GM10248 (cell line): Measurements from ENCODE around the gene ARR3.

Experiments
- CTCF ChIA-PET: fragments of 300-600 bp; sonication (Branson Sonifier 250); formaldehyde crosslinking; extraction: SDS; loops from one replicate; lab custom pipeline; 2021; ENCODE audit warnings: antibody characterized with exemption; lab: Yijun Ruan, JAX
- POLR2A ChIA-PET: fragments of 350-650 bp; sonication (Branson Sonifier 250); formaldehyde crosslinking; extraction: SDS; loops from one replicate; lab custom pipeline; 2020; ENCODE audit warnings: antibody characterized with exemption; lab: Yijun Ruan, JAX
- DNase-seq: peaks from one replicate; pipeline ENCODE4 v3.0.0; 2012; ENCODE audit errors: extremely low spot score
- TF ChIP-seq, protein P1 (sequence below): IDR thresholded peaks from 2 replicates; pipeline ENCODE4 v1.5.1; 2012; ENCODE audit warnings: mild to moderate bottlenecking, low read depth; ENCODE audit errors: extremely low read depth, missing control alignments, control extremely low read depth

The ARR3 gene

DNA sequence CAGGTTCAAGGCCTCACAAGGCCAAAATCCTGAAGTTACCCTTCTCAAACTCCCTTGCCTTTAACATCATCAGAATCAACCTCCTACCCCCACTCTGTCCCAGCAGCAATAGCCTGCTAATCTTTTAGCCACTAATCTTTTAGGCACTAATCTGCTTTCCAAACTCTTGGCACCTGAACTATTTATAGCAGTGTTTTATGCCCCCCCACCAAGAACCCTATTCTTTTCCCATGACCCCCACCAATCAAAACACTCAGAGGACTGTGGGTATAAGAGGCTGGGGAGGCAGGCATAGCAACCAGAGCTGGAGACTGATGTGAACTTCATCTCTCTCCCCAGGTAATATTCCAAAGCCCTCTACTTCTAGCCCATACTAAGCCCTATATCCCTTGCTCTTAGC is at the start of gene ARR3:
Gene ARR3 (plus strand): TSS at position 301 of the 400 bp plus-strand sequence. CDS start 1,052 bp downstream, outside the sequence.
- CTCF ChIA-PET = no interaction called here
- DNase-seq = no peak
- POLR2A ChIA-PET = no interaction called here
- TF ChIP-seq, protein P1, sequence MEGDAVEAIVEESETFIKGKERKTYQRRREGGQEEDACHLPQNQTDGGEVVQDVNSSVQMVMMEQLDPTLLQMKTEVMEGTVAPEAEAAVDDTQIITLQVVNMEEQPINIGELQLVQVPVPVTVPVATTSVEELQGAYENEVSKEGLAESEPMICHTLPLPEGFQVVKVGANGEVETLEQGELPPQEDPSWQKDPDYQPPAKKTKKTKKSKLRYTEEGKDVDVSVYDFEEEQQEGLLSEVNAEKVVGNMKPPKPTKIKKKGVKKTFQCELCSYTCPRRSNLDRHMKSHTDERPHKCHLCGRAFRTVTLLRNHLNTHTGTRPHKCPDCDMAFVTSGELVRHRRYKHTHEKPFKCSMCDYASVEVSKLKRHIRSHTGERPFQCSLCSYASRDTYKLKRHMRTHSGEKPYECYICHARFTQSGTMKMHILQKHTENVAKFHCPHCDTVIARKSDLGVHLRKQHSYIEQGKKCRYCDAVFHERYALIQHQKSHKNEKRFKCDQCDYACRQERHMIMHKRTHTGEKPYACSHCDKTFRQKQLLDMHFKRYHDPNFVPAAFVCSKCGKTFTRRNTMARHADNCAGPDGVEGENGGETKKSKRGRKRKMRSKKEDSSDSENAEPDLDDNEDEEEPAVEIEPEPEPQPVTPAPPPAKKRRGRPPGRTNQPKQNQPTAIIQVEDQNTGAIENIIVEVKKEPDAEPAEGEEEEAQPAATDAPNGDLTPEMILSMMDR = no peak

DNA sequence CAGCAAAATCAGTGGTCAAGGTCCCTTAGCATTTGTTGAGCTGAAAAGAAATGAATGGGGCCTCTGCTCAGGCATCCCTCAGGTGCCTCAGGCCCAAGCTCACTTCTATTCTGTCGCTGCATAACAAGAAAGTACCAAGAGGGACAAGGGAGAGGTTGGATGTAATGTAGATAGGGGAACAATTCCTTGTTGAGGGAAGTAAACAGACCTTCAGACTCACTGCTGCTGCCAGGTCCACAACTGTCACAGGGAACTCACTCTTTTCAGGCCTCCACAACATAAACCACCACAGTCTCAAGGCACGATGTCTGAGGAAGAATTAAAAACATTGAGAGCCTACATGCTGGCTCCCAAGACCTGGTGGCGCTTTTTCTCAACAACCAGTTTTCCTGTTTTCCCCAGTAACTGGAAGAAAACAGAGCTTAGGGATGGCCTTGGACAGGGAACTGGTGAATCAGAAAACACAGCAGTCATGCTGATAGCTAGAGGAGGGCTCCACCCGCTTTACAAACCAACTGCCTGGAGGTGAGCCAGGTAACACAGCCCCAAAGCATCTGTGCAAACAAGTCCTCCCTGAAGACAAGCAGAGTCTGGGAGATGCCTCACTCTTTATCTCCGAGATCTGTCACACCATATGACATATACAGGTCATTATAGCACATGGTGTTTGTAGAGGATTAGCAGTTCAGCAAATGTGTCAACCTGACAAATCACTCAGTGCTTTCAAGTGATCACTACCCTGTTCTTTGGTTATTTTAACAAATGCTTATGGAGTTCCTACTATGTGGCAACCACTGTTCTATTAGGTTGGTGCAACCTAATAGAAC is 48.0 kb upstream of the ARR3 start:
- no peak for DNase-seq
- TF ChIP-seq, protein P1 = no peak
- CTCF ChIA-PET = no interaction called here
- POLR2A ChIA-PET = no interaction called here

DNA sequence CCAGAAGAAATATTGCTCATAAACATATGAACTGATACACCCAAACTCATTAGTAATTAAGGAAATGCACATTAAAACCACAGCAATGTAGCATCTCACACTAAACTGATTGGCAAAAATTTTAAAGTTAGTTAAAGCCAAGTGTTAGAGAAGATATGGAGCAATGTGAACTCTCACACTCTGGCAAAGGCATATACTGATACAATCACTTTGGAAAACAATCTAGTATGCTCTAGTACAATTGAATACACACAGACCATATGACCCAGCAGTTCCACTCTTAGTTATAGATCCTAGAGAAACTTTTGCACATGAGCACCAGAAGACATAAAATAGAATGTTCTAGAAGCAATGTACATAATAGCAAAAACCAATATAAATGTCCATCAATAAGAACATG is 42.1 kb upstream of the ARR3 start:
- no peak for DNase-seq
- CTCF ChIA-PET = interaction anchor here (0.8 kb wide), 1 partner anchor 29 kb away, joined by 4 read pairs; no protein-coding TSS in a partner anchor

DNA sequence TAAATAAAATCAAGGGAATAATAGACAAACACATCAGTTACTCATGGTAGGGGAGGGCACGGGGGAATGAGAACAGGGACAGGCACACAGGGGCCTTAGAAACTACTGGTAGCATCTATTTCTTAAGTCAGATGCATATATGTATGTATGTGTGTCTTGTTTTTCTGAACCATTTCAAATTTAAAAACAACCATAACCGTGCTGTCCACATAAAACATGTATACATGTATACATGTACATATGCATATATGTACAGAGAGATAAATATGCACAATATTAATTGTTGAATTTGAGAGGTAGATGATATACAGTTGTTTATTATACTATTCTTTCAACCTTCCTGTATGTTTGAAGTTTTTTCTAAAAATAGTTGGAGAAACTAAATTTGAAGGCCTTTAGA is 41.4 kb upstream of the ARR3 start:
- CTCF ChIA-PET = no interaction called here
- POLR2A ChIA-PET = no interaction called here
- DNase-seq = no peak
- TF ChIP-seq, protein P1 = no peak

More for the DNA sequence above, 42.1 kb upstream of the ARR3 start:
- TF ChIP-seq, protein P1 = no peak
- POLR2A ChIA-PET = no interaction called here

DNA sequence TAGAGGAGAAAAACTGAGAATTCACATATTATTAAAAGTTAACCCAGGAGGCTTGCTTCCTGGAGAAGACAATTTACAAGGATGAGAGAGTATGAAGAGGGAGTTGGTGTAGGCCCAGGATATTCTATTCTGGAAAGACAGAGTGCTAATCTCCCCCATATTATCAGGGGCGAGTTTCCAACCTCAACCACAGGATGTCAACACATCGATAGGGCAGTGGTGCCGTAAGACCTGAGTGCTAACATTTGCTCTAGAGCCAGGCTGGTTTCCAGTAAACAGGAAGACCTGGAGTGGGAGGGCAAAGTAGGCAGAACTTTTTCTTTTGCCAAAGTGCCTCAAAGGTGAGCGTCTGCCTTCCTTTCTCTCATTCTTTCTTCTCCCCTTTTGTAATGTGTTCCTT is 36.5 kb upstream of the ARR3 start:
- no peak for DNase-seq
- POLR2A ChIA-PET = no interaction called here

DNA sequence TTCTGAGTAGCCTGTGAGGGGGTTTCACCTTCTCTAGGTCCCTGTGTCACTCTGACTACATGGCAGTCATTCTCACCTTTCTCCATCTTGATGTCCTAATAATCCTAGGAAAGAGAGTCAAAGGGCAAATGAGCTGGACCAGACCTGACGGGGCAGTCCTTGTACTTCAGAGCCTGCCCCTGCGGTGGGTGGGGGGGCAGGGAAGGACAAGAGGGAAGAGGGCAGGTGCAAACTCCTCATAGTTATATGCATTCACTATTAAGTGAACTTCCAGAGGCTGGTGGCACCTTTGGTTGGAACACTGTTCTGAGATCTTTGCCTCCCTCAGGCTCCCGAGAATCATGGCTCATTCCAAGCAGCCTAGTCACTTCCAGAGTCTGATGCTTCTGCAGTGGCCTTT is 33.8 kb upstream of the ARR3 start, which contains the start of gene AWAT1:
Gene AWAT1 (plus strand): TSS at position 301 of the 400 bp plus-strand sequence. CDS start 41 bp downstream, at position 342.
- no peak for DNase-seq
- TF ChIP-seq, protein P1 = no peak
- ChIA-PET CTCF (no interaction called here), POLR2A (no interaction called here)

More for the DNA sequence above, 36.5 kb upstream of the ARR3 start:
- TF ChIP-seq, protein P1 = no peak
- CTCF ChIA-PET = no interaction called here
